SK-N-SH treated with all-trans-retinoic acid at 6 μM for 48 hours (cell line): ENCODE data around the gene SCN1A.

Experiments used
- ATAC-seq: fragments of 200-7000 bp; cut with Tn5 transposase; 3 replicates; pipeline ENCODE4 v1.9.1; 2020; ENCODE audit warnings: mild to moderate bottlenecking, moderate library complexity
- ARNTL ChIP-seq: fragments of 450-650 bp; formaldehyde crosslinking; IDR thresholded peaks from 2 replicates; pipeline ENCODE4 v1.5.0; 2020; ENCODE audit warnings: low read depth, mild to moderate bottlenecking, moderate library complexity, borderline replicate concordance
- BACH2 ChIP-seq: fragments of 250-450 bp; sonication (Bioruptor Pico); IDR thresholded peaks from 2 replicates; pipeline ENCODE4 v1.9.0; 2021; ENCODE audit warnings: mild to moderate bottlenecking, borderline replicate concordance
- CSDC2 ChIP-seq: fragments of 250-450 bp; sonication (Bioruptor Pico); IDR thresholded peaks from 2 replicates; pipeline ENCODE4 v1.5.0; 2020; ENCODE audit warnings: mild to moderate bottlenecking, moderate library complexity
- CSRNP3 ChIP-seq: fragments of 250-450 bp; sonication (Bioruptor Pico); IDR thresholded peaks from 2 replicates; pipeline ENCODE4 v1.5.1; 2021; ENCODE audit warnings: mild to moderate bottlenecking, moderate library complexity
- ESRRG ChIP-seq: fragments of 250-450 bp; sonication (Bioruptor Pico); IDR thresholded peaks from 2 replicates; pipeline ENCODE4 v1.6.1; 2021; ENCODE audit warnings: mild to moderate bottlenecking
- GLIS3 ChIP-seq: fragments of 250-450 bp; sonication (Bioruptor Pico); IDR thresholded peaks from 2 replicates; pipeline ENCODE4 v1.5.0; 2020; ENCODE audit warnings: mild to moderate bottlenecking, moderate library complexity
- ISL1 ChIP-seq: fragments of 250-450 bp; sonication (Bioruptor Pico); IDR thresholded peaks from 2 replicates; pipeline ENCODE4 v2.1.2; 2022; ENCODE audit warnings: mild to moderate bottlenecking, moderate library complexity
- OSR1 ChIP-seq: fragments of 250-450 bp; sonication (Bioruptor Pico); IDR thresholded peaks from 2 replicates; pipeline ENCODE4 v1.8.0; 2022; ENCODE audit warnings: moderate library complexity, mild to moderate bottlenecking, inconsistent platforms
- PATZ1 ChIP-seq: fragments of 250-450 bp; sonication (Bioruptor Pico); IDR thresholded peaks from 2 replicates; pipeline ENCODE4 v1.8.0; 2020; ENCODE audit warnings: mild to moderate bottlenecking, moderate library complexity, borderline replicate concordance
- PPARA ChIP-seq: fragments of 250-450 bp; sonication (Bioruptor Pico); IDR thresholded peaks from 2 replicates; pipeline ENCODE4 v1.5.0; 2020; ENCODE audit warnings: mild to moderate bottlenecking, borderline replicate concordance
- RARB ChIP-seq: fragments of 250-450 bp; sonication (Bioruptor Pico); IDR thresholded peaks from 2 replicates; pipeline ENCODE4 v1.8.0; 2021; ENCODE audit warnings: mild to moderate bottlenecking, moderate library complexity
- SNAI2 ChIP-seq: fragments of 250-450 bp; sonication (Bioruptor Pico); IDR thresholded peaks from 2 replicates; pipeline ENCODE4 v1.5.0; 2020; ENCODE audit warnings: mild to moderate bottlenecking, moderate library complexity
- TCF4 ChIP-seq: fragments of 250-450 bp; sonication (Bioruptor Pico); IDR thresholded peaks from 2 replicates; pipeline ENCODE4 v1.8.0; 2021; ENCODE audit warnings: mild to moderate bottlenecking, moderate library complexity, borderline replicate concordance
- TOX ChIP-seq: fragments of 250-450 bp; sonication (Bioruptor Pico); IDR thresholded peaks from 2 replicates; pipeline ENCODE4 v1.8.0; 2021; ENCODE audit warnings: mild to moderate bottlenecking, moderate library complexity, borderline replicate concordance
- ZC3H10 ChIP-seq: fragments of 250-450 bp; sonication (Bioruptor Pico); IDR thresholded peaks from 2 replicates; pipeline ENCODE4 v1.5.1; 2021; ENCODE audit warnings: mild to moderate bottlenecking, moderate library complexity
- ZFP3 ChIP-seq: fragments of 250-450 bp; sonication (Bioruptor Pico); IDR thresholded peaks from 2 replicates; pipeline ENCODE4 v1.5.0; 2020; ENCODE audit warnings: mild to moderate bottlenecking, moderate library complexity
- ZFP30 ChIP-seq: fragments of 450-650 bp; formaldehyde crosslinking; IDR thresholded peaks from 2 replicates; pipeline ENCODE4 v1.5.0; 2022; ENCODE audit warnings: mild to moderate bottlenecking, moderate library complexity
- ZNF565 ChIP-seq: fragments of 450-650 bp; formaldehyde crosslinking; conservative IDR thresholded peaks from 2 replicates; pipeline ENCODE4 v1.5.0; 2020; ENCODE audit warnings: low read depth, mild to moderate bottlenecking, moderate library complexity
- ZNF70 ChIP-seq: fragments of 450-650 bp; formaldehyde crosslinking; IDR thresholded peaks from 2 replicates; pipeline ENCODE4 v1.5.0; 2020; ENCODE audit warnings: mild to moderate bottlenecking, moderate library complexity
- ZNF8 ChIP-seq: fragments of 450-650 bp; formaldehyde crosslinking; IDR thresholded peaks from 2 replicates; pipeline ENCODE4 v1.5.0; 2020; ENCODE audit warnings: mild to moderate bottlenecking, moderate library complexity
- TF ChIP-seq, protein P1 (sequence below): fragments of 250-450 bp; sonication (Bioruptor Pico); IDR thresholded peaks from 2 replicates; pipeline ENCODE4 v1.5.0; 2020; ENCODE audit warnings: mild to moderate bottlenecking, moderate library complexity
- TF ChIP-seq, protein P2 (sequence below): fragments of 250-450 bp; sonication (Bioruptor Pico); IDR thresholded peaks from 2 replicates; pipeline ENCODE4 v1.8.0; 2021; ENCODE audit warnings: low read depth, mild to moderate bottlenecking, moderate library complexity, borderline replicate concordance

Gene SCN1A

GRCh38 chr2:166157578-166157977, 29.8 kb upstream of the SCN1A start:
- ATAC-seq = no peak
- TF ChIP-seq ZFP30 (CRISPR knock-in tag) (no peak), SNAI2 (no peak), BACH2 (no peak), TOX (CRISPR knock-in tag) (no peak), CSDC2 (no peak), ESRRG (CRISPR knock-in tag) (no peak), ZNF8 (CRISPR knock-in tag) (no peak), ARNTL (CRISPR knock-in tag) (no peak), ISL1 (no peak), ZNF70 (no peak), RARB (CRISPR knock-in tag) (no peak), TCF4 (CRISPR knock-in tag) (no peak), OSR1 (CRISPR knock-in tag) (no peak), CSRNP3 (no peak)

DNA sequence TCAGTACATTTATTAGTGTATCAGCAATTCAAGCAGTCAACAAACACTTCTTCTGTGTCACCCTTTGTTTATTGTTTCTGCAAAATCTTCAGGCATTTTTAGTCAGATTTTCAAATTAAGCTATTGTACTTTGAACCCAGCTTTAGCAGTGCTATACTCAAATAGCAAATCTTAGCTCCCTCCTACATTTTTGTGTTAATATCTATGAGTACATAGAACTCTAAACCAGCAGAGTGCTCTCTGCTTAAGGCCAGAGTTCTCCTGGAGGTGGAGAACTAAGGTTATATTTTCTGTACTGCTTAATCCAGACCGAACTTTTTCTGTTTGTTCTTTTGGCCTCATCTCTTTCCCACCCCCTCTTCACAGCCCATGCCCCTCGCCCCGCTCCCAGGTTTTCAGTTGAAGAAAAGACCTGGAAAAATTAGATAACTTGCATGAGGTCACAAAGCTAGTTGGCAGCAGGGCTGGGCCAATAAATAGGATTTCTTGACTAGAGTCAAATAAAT, 29.2 kb upstream of the SCN1A start:
- no peak for TF ChIP-seq ESRRG (CRISPR knock-in tag)
- no peak for TF ChIP-seq ARNTL (CRISPR knock-in tag)
- no peak for TF ChIP-seq ZC3H10
- no peak for TF ChIP-seq TOX (CRISPR knock-in tag)
- TF ChIP-seq RARB (CRISPR knock-in tag) = no peak
- TF ChIP-seq, protein P1, sequence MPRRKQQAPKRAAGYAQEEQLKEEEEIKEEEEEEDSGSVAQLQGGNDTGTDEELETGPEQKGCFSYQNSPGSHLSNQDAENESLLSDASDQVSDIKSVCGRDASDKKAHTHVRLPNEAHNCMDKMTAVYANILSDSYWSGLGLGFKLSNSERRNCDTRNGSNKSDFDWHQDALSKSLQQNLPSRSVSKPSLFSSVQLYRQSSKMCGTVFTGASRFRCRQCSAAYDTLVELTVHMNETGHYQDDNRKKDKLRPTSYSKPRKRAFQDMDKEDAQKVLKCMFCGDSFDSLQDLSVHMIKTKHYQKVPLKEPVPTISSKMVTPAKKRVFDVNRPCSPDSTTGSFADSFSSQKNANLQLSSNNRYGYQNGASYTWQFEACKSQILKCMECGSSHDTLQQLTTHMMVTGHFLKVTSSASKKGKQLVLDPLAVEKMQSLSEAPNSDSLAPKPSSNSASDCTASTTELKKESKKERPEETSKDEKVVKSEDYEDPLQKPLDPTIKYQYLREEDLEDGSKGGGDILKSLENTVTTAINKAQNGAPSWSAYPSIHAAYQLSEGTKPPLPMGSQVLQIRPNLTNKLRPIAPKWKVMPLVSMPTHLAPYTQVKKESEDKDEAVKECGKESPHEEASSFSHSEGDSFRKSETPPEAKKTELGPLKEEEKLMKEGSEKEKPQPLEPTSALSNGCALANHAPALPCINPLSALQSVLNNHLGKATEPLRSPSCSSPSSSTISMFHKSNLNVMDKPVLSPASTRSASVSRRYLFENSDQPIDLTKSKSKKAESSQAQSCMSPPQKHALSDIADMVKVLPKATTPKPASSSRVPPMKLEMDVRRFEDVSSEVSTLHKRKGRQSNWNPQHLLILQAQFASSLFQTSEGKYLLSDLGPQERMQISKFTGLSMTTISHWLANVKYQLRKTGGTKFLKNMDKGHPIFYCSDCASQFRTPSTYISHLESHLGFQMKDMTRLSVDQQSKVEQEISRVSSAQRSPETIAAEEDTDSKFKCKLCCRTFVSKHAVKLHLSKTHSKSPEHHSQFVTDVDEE = no peak
- TF ChIP-seq OSR1 (CRISPR knock-in tag) = no peak
- no peak for TF ChIP-seq ZNF70
- ATAC-seq = no peak

DNA sequence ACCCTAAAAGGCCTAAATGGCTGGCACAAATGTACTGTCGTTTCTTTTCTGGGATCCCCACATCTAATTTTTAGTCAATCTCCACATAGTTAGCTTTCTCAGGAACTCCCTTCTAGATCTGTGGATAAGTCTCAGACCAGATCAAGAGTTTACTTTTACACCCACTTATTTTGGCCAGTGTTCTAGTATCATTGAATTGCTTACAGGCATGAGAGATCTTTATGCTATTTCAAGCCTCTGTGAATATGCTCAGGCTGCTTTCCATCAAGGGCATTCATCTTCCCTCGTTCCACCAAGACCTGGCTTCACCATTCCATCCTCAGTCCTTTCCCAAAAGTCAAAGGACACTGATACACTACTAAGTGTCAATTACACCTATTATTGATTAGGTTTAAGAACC, 27.8 kb upstream of the SCN1A start:
- TF ChIP-seq ZFP3 (CRISPR knock-in tag) (no peak), PPARA (no peak), ZC3H10 (no peak), CSDC2 (no peak), BACH2 (no peak), ESRRG (CRISPR knock-in tag) (no peak), ISL1 (no peak), ZNF8 (CRISPR knock-in tag) (no peak), GLIS3 (CRISPR knock-in tag) (no peak), ZNF565 (CRISPR knock-in tag) (no peak), ZNF70 (no peak), RARB (CRISPR knock-in tag) (no peak), PATZ1 (CRISPR knock-in tag) (no peak), OSR1 (CRISPR knock-in tag) (no peak), TOX (CRISPR knock-in tag) (no peak)
- TF ChIP-seq, protein P1 = no peak
- TF ChIP-seq, protein P2, sequence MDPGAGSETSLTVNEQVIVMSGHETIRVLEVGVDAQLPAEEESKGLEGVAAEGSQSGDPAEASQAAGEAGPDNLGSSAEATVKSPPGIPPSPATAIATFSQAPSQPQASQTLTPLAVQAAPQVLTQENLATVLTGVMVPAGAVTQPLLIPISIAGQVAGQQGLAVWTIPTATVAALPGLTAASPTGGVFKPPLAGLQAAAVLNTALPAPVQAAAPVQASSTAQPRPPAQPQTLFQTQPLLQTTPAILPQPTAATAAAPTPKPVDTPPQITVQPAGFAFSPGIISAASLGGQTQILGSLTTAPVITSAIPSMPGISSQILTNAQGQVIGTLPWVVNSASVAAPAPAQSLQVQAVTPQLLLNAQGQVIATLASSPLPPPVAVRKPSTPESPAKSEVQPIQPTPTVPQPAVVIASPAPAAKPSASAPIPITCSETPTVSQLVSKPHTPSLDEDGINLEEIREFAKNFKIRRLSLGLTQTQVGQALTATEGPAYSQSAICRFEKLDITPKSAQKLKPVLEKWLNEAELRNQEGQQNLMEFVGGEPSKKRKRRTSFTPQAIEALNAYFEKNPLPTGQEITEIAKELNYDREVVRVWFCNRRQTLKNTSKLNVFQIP (CRISPR knock-in tag) = no peak
- no peak for ATAC-seq
